GM18907 (cell line): ENCODE data around the gene PLCH1.

ENCODE experiments used
- ATAC-seq: cut with Tn5 transposase; IDR thresholded peaks from one replicate; pipeline ENCODE4 v1.9.1; 2021; ENCODE audit warnings: mild to moderate bottlenecking, moderate library complexity; ENCODE audit not compliant: unreplicated experiment

Gene PLCH1

GRCh38 chr3:155688481-155688880, 56.4 kb downstream of the PLCH1 start:
- no peak for ATAC-seq

GRCh38 chr3:155683344-155683720, 61.5 kb downstream of the PLCH1 start:
- ATAC-seq, result no peak

DNA sequence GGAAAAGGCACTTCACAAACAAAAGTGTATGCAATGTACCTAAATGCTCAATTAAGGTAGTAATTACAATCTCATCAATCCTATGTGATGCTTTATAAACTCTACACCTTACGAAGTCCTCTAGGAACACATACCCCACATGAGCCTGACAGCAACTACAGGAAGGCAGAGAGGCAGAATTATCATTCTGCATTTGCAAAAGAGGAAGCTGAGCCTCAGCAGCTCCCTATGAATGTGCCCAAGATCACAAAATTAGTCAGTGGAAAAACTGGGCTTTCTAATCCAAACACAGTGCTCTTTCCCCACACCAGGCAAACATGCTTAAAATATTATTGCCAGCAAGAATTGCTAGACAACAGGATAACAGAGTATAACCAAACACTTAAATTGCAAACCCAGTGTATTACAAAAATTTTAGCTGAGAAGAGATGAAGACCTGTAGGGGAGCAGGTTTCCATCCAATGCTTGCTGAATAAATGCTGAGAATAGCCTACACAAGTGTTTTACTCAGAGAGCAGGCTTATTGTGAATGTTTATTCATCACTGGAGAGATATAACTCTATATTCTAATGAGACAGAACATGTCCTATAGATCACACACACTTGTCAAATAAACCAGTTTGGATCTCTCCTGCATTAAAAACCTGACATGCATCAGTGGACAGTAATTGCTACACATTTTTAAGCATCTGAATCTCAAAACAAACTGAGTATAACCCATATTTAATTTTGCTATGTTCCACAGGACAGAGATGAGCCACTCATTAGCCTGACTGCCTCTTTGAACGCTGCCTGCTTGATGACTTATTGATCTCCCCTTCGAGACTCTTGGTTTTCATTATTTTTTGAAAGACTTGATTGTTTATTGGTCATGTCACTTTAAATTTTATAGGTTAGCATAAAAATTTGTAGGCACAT, 62.2 kb downstream of the PLCH1 start:
- no peak for ATAC-seq

GRCh38 chr3:155676252-155676981, 68.5 kb downstream of the PLCH1 start:
- ATAC-seq, result no peak

GRCh38 chr3:155675094-155675493, 69.8 kb downstream of the PLCH1 start:
- ATAC-seq, result no peak

GRCh38 chr3:155673421-155673820, 71.5 kb downstream of the PLCH1 start:
- ATAC-seq, result no peak

DNA sequence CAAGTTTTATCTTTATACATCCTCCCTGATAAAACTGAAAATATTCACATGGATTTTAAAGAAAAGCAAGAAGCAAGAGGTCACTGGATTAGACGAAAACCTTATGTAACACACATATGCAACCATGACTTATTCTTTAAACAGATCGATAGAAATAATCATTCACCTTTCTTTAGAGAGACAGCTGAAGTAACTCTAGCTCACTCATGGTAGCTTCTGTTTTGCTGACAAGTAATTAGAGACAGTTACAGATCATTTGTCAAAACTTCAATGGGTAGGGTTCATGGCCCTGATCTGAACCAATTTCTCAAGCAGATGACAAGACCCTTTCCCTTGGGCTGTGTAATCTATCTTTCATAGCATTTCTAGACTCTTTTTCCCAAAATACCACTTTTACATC, 74.5 kb downstream of the PLCH1 start:
- no peak for ATAC-seq

DNA sequence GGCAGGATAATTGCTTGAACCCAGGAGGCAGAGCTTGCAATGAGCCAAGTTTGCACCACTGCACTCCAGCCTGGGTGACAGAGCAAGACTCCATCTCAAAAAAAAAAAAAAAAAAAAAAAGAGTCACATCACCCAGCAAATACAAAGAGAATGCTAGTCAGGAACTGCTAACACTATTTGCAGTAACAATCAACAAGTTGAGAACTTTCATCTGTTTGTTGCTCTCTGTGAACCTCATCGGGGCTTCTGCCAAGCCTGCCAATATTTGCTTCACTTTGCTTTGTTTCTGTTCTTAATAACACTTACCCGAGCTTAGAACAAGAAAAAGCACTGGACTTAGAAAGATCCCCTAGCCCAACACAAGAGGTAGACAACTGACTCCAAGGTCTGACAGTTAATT, 76.9 kb downstream of the PLCH1 start:
- ATAC-seq, result no peak

DNA sequence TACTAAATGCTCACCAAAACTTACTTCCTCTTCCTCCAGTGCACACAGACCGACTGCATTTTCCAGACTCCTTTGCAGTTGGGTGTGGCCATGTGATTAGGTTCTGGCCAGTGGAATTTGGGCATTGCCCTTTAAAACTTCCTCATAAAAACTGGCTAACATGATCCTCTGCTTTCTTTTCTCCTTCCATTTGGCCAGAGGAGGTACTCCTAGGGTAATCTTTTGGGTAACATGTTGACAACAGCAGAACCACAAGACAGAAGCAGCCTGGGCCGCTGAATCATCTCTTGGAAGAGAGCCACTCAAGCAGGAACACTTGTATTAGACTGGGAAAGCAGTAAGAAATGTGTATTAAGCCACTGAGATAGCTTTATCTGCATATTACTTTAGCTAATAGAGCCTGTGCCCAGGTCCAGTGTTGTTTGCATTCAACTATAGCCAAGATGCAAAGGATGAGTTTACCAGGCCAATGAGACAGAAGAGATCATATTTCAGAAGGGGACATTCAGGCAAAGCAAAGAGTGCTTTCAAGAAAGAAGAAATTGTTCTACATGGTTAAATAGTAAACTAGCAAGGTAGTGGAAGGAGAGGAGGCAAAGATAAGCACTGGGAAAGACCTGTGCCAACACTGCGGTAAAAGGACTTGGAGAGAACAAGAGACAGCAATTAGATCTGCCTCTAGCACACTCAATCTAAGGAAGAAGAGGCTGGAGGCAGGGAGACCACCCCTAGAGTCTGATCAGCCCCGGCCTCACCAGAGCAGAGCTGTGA, 79.8 kb downstream of the PLCH1 start:
- no peak for ATAC-seq

- ATAC-seq, result no peak
Observed at GRCh38 chr3:155663467-155664212, 81.2 kb downstream of the PLCH1 start.

DNA sequence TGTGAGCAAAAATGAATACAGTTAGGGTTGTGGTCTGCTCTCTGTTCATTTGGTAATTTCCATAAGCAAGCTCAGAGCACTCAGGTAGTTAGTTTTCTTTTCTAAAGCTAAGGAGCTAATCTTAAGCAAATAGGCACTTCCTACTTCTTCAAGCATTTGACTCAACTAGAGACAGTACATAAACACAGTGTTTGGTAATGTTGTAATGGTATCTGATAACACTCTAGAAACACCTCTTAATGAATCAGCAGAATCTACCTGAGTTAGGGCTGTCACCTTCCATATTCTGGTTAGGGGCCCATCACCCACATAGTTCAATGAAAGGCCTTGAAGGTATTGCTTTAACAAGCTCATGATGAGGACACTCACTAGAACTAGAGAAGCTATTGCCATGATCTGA, 83.1 kb downstream of the PLCH1 start:
- no peak for ATAC-seq

- ATAC-seq, result no peak
Observed at GRCh38 chr3:155661042-155661441, 83.8 kb downstream of the PLCH1 start.

DNA sequence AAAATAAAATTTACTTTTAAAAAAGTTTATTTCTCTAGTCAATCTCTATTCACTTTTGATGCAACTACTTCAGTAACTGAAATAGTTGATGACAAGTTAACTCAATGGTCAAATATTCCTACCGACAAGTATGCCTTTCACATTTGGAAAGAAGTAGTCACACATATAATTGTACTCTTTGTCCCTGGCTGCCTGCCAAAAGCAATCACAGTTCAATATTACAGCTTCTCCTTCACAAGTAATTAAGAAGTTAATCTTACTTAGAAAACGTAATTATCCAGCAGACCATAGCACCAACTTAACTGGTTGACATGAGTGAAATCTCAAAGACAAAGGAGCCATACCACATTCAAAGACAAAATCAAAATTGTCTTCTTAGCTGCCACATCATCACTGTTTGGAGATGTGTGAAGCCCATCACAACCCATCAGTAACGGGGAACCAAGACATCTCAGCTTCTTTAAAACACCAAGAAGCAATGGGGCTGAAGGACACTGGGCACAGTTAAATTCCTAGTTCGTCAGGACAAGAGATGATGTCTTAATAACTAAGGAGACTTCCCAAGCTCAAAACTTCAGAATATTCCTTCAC, 86.1 kb downstream of the PLCH1 start:
- no peak for ATAC-seq

DNA sequence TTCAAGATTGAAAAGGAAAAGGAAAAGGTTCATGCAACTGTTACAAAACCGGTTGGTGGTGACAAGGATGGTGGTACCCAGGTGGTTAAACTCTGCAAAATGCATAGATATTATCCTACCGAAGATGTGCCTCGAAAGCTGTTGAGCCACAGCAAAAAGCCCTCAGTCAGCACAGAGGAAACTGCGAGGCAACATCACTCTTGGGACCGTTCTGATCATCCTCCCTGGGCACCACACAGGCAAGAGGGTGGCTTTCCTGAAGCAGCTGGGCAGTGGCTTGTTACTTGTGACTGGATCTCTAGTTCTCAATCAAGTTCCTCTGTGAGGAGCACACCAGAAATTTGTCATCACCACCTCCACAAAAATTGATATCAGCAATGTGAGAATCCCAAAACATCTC, 86.9 kb downstream of the PLCH1 start:
- no peak for ATAC-seq

DNA sequence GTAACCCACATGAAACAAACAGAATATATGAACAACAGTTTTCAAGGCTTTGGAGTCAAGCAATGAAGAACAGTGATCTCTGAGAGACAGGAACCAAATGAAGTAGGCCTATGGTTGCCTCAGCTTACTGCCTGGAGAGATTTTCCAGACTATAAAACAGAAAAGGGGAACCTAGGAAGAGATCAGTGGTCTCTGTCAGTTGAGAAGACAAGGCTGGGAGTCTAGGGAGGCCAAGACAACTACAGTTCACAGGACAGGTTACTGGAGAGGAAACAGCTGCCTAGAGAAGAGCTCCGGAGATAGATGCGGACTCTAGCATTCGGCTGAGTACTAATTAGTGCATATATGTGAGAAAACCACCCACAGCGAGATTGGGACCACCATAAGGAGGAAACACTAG, 87.7 kb downstream of the PLCH1 start:
- ATAC-seq, result no peak

- ATAC-seq, result no peak
Observed at GRCh38 chr3:155656466-155656865, 88.4 kb downstream of the PLCH1 start.

DNA sequence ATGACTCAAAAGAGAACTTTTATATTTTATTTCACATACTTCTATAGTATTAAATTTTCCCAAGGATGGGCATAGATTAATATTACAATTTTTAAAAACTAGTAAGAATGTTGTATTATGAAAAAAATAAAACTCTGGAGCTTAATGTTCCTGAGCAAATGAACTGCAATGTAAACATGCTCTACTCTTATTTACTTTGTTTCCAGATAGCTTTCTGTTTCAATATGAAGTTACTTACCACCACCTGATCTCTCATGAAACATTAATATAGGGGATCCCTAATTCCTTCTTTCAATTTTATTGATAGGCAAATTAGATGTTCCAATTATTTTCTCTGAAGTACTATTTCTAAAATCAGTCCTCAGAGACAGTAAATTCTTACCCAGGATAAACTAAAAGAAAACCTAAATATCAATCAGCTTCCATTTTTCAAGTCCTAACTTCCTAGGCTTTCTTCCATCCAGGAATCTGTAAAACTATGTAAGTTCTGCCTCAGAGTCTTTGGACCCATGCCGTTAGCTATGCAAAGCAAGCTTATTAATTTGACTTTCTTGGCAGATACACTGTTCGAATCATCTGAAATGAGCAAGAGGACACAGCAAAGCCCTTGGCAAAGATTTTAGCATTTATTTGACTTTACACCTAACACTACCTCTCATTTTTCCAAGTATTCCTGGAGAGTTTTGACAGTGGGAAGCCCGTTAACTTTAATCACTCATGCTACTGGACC, 93.2 kb downstream of the PLCH1 start:
- no peak for ATAC-seq

DNA sequence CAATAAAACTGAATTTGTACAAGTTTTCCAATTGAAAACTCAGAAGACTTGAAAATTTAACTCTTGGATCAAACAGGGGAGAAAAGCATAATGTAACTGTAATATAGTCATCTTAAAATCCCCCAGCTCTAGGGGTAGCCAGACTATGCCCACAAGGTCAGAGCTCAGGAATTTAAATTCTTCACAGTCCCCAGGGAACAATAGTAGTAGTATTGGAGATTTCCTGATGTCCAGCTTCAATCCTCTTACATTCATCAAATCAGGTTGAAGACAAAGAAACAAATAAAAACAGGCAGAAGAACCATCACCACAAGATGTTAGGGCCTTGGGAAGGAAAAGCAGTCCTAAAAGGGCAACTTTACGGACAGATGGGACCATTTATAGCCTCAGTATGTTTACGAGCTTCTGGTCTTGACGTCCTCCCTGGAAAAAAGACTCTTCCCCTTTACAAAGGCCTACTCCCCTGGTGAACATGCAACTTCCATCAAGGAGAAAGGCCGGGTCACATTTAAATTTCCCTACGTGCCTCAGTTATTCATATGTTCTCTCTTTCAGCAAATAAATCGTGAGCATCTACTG, 96.8 kb downstream of the PLCH1 start:
- ATAC-seq, result no peak

DNA sequence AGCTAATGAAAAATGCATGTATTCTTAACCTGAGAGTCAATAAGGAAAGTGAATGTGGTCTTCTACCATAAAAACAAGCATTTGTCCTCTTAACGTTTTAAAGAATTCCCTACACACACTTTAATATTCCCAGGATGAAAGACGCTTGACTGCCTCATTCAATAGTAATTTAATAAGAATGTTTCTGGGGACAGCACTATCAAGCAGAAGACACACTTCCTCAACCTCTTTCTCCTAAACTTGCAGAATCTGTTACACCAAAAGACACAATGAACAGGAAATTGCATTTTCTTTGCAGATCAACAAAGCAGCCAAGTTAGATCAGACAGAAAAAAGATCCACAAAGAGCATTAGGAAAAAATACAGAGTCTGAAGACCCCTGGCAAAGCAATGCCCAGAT, 97.7 kb downstream of the PLCH1 start:
- ATAC-seq, result no peak
